ENCODE data around the gene CYP1B1.
"Not testable (repeated sequence)": the region's sequence is repeated elsewhere in the genome, so short reads cannot be mapped to it uniquely, and the experiment has no call there.

GRCh38 chr2:38111350-38111749 lies 35.4 kb upstream of the CYP1B1 start:
- not testable (repeated sequence) for TF ChIP-seq CTCF, EZH2, EZH2phosphoT487 (IDR thresholded peaks at IDR 0.05)

Data from neural progenitor cell (in vitro differentiated cells).